Gastroesophageal sphincter (tissue), 4 donors: Measurements from ENCODE around the gene GABARAPL2. TPM values are rescaled to one million over a fixed set of nuclear protein-coding genes. Genes with fewer than 3 reads are reported as not detected.
A peak's percentile ranks its signal among the peaks of the same experiment; 100 is the strongest.
"Not testable (repeated sequence)": the region's sequence is repeated elsewhere in the genome, so short reads cannot be mapped to it uniquely, and the experiment has no call there.

Experiments used
- ATAC-seq: fragments of 150-250 bp; one replicate; pipeline ENCODE4 v1.9.1; 2016; ENCODE audit warnings: mild to moderate bottlenecking, moderate library complexity
- H3K27ac ChIP-seq, 4 donors: fragments of 200-600 bp; sonication (generic) in 3 of 4; 1 replicate in 3 of 4; 2 replicates in 1 of 4; pipeline ENCODE4 v1.5.1; 2016 to 2019
- H3K27me3 ChIP-seq: fragments of 200-600 bp; sonication (generic); one replicate; pipeline ENCODE4 v1.5.1; 2019
- H3K36me3 ChIP-seq, 2 donors: fragments of 200-600 bp; sonication (generic); one replicate each; pipeline ENCODE4 v1.5.1; 2019; ENCODE audit warnings: control low read depth in 1 of 2
- H3K4me1 ChIP-seq, 3 donors: fragments of 200-600 bp; sonication (generic); 1 replicate in 2 of 3; 2 replicates in 1 of 3; pipeline ENCODE4 v1.5.1; 2016 to 2019; ENCODE audit warnings: control low read depth in 2 of 3
- H3K4me3 ChIP-seq, 2 donors: fragments of 200-600 bp; sonication (generic); one replicate each; pipeline ENCODE4 v1.5.1; 2019; ENCODE audit warnings: mild to moderate bottlenecking in 1 of 2, moderate library complexity in 1 of 2
- H3K9me3 ChIP-seq, 3 donors: fragments of 200-600 bp; sonication (generic); one replicate each; pipeline ENCODE4 v1.5.1; 2017 to 2019; ENCODE audit warnings: control low read depth in 2 of 3
- EP300 ChIP-seq: sonication (generic); formaldehyde crosslinking; IDR thresholded peaks from one replicate; pipeline ENCODE4 v1.6.1; 2017; ENCODE audit warnings: antibody characterized with exemption, mild to moderate bottlenecking
- POLR2A ChIP-seq, 2 donors: fragments of 450-650 bp; IDR thresholded peaks; one replicate each; pipeline ENCODE4 v1.6.1; 2017; ENCODE audit warnings: antibody characterized with exemption in 2 of 2, mild to moderate bottlenecking in 2 of 2, moderate library complexity in 1 of 2
- POLR2AphosphoS5 ChIP-seq: sonication (generic); formaldehyde crosslinking; IDR thresholded peaks from one replicate; pipeline ENCODE4 v1.6.1; 2017; ENCODE audit warnings: antibody characterized with exemption
- WGBS, 2 donors: methylation state at CpG; one replicate each; pipeline ENCODE4 v1.1.5; 2018; ENCODE audit warnings: low coverage in 1 of 2; 5-methylcytosine and 5-hydroxymethylcytosine counted together
- total RNA-seq, 4 donors: library from RNA; depleted of rRNA; stranded (reverse); fragments of >200 nt; gene quantifications; one replicate each; pipeline ENCODE4 v1.1.0, GENCODE V29; 2016
- TF ChIP-seq, protein P1 (sequence below), 4 experiments: fragments of 200-600 bp in 2 of 4; fragments of 450-650 bp in 2 of 4; sonication (generic) in 1 of 4; IDR thresholded peaks; one replicate each; pipeline ENCODE4 v1.5.1; 2017 to 2019; ENCODE audit warnings: antibody characterized with exemption in 4 of 4, mild to moderate bottlenecking in 2 of 4, moderate library complexity in 2 of 4

Gene GABARAPL2
- total RNA-seq, 4 donors from 2014 or later = 87.4 to 118 (median 92.0) TPM

DNA sequence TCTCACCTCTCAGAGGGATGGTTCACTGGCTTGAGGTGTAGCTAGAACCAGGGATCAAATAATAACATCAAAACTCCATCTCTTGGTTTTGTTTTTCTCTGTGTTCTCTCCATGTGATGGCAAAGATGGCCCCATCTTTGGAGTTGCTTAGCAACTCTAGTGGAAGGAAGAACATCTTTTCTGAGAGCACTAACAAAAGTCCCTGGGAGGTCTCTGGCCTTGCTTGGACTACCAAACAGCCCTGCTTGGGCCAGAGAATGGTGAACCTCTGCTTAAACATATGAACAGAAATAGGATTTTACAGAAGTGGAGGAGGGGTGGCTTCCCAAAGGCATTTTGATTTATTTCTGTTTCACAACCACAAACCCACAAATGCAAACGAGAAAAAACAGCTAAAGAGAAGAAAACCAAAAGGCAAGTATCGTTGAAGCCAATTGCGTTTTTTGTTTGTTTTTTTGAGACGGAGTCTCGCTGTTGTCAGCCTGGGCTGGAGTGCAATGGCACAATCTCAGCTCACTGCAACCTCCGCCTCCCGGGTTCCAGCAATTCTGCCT, 13.2 kb downstream of the GABARAPL2 start:
- Histone ChIP-seq H3K36me3 (peaks cover 0 to 66% of the 10 kb centered on the region in 2 donors), H3K27ac (no peak overlapping the region), H3K9me3 (no peaks in the 10 kb centered on the region), H3K4me3 (no peak overlapping the region), H3K27me3 (no peaks in the 10 kb centered on the region), H3K4me1 (no peaks in the 10 kb centered on the region)
- 73 to 79% methylated on average over 4 to 7 of the region's 7 CpGs for WGBS, 2 donors
- TF ChIP-seq POLR2A (IDR thresholded peaks at IDR 0.05) (no peak), EP300 (no peak), POLR2AphosphoS5 (no peak)
- TF ChIP-seq, protein P1, sequence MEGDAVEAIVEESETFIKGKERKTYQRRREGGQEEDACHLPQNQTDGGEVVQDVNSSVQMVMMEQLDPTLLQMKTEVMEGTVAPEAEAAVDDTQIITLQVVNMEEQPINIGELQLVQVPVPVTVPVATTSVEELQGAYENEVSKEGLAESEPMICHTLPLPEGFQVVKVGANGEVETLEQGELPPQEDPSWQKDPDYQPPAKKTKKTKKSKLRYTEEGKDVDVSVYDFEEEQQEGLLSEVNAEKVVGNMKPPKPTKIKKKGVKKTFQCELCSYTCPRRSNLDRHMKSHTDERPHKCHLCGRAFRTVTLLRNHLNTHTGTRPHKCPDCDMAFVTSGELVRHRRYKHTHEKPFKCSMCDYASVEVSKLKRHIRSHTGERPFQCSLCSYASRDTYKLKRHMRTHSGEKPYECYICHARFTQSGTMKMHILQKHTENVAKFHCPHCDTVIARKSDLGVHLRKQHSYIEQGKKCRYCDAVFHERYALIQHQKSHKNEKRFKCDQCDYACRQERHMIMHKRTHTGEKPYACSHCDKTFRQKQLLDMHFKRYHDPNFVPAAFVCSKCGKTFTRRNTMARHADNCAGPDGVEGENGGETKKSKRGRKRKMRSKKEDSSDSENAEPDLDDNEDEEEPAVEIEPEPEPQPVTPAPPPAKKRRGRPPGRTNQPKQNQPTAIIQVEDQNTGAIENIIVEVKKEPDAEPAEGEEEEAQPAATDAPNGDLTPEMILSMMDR (IDR thresholded peaks at IDR 0.05) = no peak
- ATAC-seq = no peak

DNA sequence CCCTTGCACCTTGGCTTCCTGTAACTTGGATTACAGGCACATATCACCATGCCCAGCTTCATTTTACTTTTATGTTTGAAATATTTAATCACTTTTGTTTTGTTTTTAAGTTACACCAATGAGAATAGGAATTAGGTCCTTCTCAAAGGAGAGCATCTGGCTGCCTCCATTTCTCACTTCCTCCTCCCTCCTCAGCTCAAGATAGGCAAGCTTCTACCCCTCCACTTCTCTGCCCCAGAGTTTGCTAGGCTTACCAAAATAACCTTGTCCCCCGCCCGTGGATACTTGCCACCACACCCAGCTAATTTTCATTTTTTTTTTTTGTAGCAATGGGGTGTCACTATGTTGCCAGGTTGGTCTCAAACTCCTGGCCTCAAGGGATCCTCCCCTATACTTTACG, 17.9 kb downstream of the GABARAPL2 start:
- H3K9me3 ChIP-seq = no peaks in the 10 kb centered on the region
- no peak overlapping the region for H3K4me3 ChIP-seq
- TF ChIP-seq POLR2A (IDR thresholded peaks at IDR 0.05) (no peak), EP300 (no peak)
- TF ChIP-seq, protein P1 (IDR thresholded peaks at IDR 0.05) = no peak
- H3K27me3 ChIP-seq = no peaks in the 10 kb centered on the region
- H3K27ac ChIP-seq = no peak overlapping the region
- peaks cover 0 to 32% of the 10 kb centered on the region in 2 donors for H3K36me3 ChIP-seq
- peaks cover 0 to 3% (median 0%) of the 10 kb centered on the region in 3 donors for H3K4me1 ChIP-seq
- WGBS, 2 donors = 78% methylated on average over 3 of the region's 3 CpGs; no CpG with 5 or more reads in 1 of the 2 donors
- no peak for ATAC-seq

DNA sequence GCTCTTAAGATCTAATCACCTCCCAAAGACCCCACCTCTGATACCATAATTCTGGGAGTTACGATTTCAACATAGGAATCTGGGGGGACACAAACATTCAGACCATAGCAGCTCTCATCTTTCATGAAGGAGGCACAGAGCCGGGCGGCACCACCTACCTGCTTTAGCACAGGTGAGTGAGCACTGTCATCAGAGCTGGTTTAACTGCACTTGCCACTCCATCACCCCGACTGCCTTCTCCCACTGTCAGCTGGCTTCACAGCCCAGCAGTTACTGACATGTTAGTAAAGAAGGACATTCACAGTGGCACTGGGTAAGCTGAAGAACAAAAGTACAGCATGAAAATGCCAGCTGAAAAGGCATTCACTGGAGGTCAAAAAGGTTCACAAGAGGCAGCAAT, 22.5 kb downstream of the GABARAPL2 start:
- TF ChIP-seq EP300 (no peak), POLR2A (IDR thresholded peaks at IDR 0.05) (no peak), POLR2AphosphoS5 (no peak)
- TF ChIP-seq, protein P1 (IDR thresholded peaks at IDR 0.05) = no peak
- peak overlapping the region in 3 of 4 donors; percentile 66 to 80 (median 79) for H3K27ac ChIP-seq
- ATAC-seq = no peak

DNA sequence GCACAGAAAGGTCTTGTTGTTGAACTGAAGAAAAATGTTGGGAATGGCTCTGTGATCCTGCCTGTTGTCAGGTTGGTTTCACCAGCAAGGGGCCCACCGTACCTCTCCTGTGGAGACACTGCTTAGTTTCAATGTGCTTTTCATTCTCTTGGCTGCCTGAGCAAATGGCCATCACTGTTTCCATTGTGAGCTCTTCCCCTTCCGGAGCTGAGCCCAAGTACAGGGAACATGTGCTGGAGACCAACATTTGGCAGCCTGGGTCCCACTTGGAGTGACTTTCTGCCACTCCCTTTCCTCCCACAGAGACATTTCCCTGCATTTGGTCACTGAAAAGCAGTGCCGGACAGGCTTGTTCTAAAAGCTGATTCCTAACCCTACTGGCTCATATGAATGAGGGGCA, 23.1 kb downstream of the GABARAPL2 start:
- H3K9me3 ChIP-seq = no peaks in the 10 kb centered on the region
- WGBS, 2 donors = 29 to 46% methylated on average over 1 to 2 of the region's 3 CpGs

More for the DNA sequence above, 22.5 kb downstream of the GABARAPL2 start:
- Histone ChIP-seq H3K4me3 (no peak overlapping the region), H3K36me3 (peaks cover 0 to 14% of the 10 kb centered on the region in 2 donors), H3K27me3 (no peaks in the 10 kb centered on the region), H3K4me1 (peaks cover 0 to 37% (median 3%) of the 10 kb centered on the region in 3 donors), H3K9me3 (no peaks in the 10 kb centered on the region)
- WGBS, 2 donors = 96% methylated on average over 4 of the region's 4 CpGs; no CpG with 5 or more reads in 1 of the 2 donors

DNA sequence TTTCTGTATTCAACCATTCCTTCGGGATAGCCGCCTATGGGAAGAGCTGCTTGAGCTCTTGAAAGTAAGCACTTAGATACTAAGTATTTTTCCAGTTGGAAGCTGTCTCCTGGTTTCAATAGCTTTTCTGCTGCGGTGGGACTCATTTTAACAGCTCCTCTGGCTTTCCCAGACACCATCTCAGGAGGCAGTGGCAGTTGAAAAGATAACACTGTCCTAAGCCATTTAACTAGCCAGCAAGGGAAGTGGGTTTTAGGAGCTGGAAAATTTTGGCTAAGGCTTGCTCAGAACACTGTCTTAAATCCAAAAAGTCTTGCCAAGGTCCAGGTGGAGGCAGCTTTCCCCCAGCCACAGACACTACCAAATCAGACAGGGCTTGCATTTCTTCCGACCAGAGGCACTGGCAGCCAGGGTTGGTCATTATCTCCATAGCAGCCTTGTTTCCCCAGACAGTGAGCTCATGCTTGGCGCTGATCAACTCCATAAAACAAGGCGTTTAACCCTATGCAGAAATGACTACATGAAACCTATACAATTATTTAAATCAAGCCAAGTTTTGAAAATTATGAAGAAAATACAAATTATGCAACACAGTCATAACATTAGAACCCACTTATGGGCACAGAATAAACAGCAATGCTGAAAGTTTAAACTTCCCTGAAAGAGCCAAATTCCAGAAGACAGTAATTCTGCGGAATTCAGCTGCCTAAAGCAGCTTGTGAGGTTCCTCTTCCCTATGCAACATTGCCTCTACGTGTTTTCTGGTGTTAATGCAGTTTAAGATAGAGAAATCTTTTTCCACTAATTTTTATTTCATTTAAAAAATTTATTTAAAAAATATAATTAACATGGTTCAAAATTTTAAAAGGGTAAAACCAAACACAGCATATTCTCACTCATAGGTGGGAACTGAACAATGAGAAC, 25.0 kb downstream of the GABARAPL2 start:
- Histone ChIP-seq H3K4me1 (peaks cover 0 to 37% (median 3%) of the 10 kb centered on the region in 3 donors), H3K36me3 (peaks cover 0 to 21% of the 10 kb centered on the region in 2 donors), H3K4me3 (no peak overlapping the region), H3K27ac (peak overlapping the region; percentile 48 to 84 (median 80)), H3K27me3 (no peaks in the 10 kb centered on the region), H3K9me3 (no peaks in the 10 kb centered on the region)
- 5 to 27% methylated on average over 5 to 7 of the region's 8 CpGs for WGBS, 2 donors
- peak; percentile 79 for ATAC-seq
- no peak for TF ChIP-seq POLR2AphosphoS5
- TF ChIP-seq, protein P1 (IDR thresholded peaks at IDR 0.05) = peak in 1 of 4 experiments; percentile 17
- no peak for TF ChIP-seq POLR2A (IDR thresholded peaks at IDR 0.05)

More for the DNA sequence above, 23.1 kb downstream of the GABARAPL2 start:
- Histone ChIP-seq H3K4me3 (no peak overlapping the region), H3K36me3 (peaks cover 0 to 20% of the 10 kb centered on the region in 2 donors), H3K4me1 (peaks cover 0 to 37% (median 3%) of the 10 kb centered on the region in 3 donors), H3K27ac (peak overlapping the region in 3 of 4 donors; percentile 66 to 80 (median 79)), H3K27me3 (no peaks in the 10 kb centered on the region)
- peak; percentile 65 for ATAC-seq
- TF ChIP-seq EP300 = no peak

DNA sequence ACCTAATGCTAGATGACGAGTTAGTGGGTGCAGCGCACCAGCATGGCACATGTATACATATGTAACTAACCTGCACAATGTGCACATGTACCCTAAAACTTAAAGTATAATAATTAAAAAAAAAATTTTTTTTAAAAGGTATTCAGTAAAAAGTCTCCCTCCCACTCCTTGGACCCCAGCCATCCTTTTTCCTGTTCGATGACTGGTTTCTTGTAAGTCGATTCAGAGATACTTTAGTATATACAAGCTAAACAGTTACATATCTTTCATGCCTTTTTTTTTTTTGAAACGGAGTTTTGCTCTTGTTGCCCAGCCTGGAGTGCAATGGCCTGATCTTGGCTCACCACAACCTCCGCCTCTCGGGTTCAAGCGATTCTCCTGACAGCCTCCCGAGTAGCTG, 25.7 kb downstream of the GABARAPL2 start:
- H3K9me3 ChIP-seq, H3K4me3 ChIP-seq, H3K27me3 ChIP-seq, ATAC-seq: not testable (repeated sequence)
- H3K27ac ChIP-seq = peak overlapping the region in 1 of 4 donors; percentile 20
- peaks cover 0 to 37% (median 3%) of the 10 kb centered on the region in 3 donors for H3K4me1 ChIP-seq
- 26 to 39% methylated on average over 7 to 9 of the region's 9 CpGs for WGBS, 2 donors
- peaks cover 0 to 17% of the 10 kb centered on the region in 2 donors for H3K36me3 ChIP-seq
